HepG2 (cell line): ENCODE results near the gene APOA1. TPM values are rescaled to one million over a fixed set of nuclear protein-coding genes. Genes with fewer than 3 reads are reported as not detected.
A peak's percentile ranks its signal among the peaks of the same experiment; 100 is the strongest.

Experiments used
- ADNP ChIP-seq: sonication (generic); formaldehyde crosslinking; IDR thresholded peaks from 2 replicates; pipeline ENCODE4 v1.4.0; 2020; ENCODE audit warnings: missing genetic modification reagents
- ATF6 ChIP-seq: sonication (generic); formaldehyde crosslinking; conservative IDR thresholded peaks from 2 replicates; pipeline ENCODE4 v1.4.0; 2020; ENCODE audit warnings: missing genetic modification reagents
- E2F2 ChIP-seq: sonication (generic); formaldehyde crosslinking; IDR thresholded peaks from 2 replicates; pipeline ENCODE4 v1.4.0; 2020; ENCODE audit warnings: missing genetic modification reagents, borderline replicate concordance
- ERF ChIP-seq: IDR thresholded peaks from 2 replicates; pipeline ENCODE4 v1.6.1; 2018; ENCODE audit warnings: missing biosample characterization, missing genetic modification reagents
- HDAC2 ChIP-seq: sonication (generic); formaldehyde crosslinking; IDR thresholded peaks from 2 replicates; pipeline ENCODE4 v1.4.0; 2020; ENCODE audit warnings: missing genetic modification reagents
- HNRNPH1 ChIP-seq: fragments of 200-400 bp; formaldehyde crosslinking; optimal IDR thresholded peaks from 2 replicates; pipeline ENCODE3; 2017; ENCODE audit warnings: mild to moderate bottlenecking, low read depth, low read length
- KLF16 ChIP-seq, 2 experiments: sonication (generic) in 1 of 2; formaldehyde crosslinking in 1 of 2; IDR thresholded peaks; 2 replicates each; pipeline versions ENCODE4 v1.6.1 to v1.8.0; 2016 to 2023; ENCODE audit warnings: missing genetic modification reagents in 2 of 2, missing compliant biosample characterization in 1 of 2
- NR2C2 ChIP-seq: sonication (generic); formaldehyde crosslinking; IDR thresholded peaks from 2 replicates; pipeline ENCODE4 v1.4.0; 2020; ENCODE audit warnings: missing genetic modification reagents, mild to moderate bottlenecking, moderate library complexity, borderline replicate concordance
- SALL2 ChIP-seq: sonication (generic); formaldehyde crosslinking; IDR thresholded peaks from 2 replicates; pipeline ENCODE4 v1.8.1; 2023; ENCODE audit warnings: mild to moderate bottlenecking, missing genetic modification reagents, inconsistent platforms
- SATB2 ChIP-seq: sonication (generic); formaldehyde crosslinking; IDR thresholded peaks from 2 replicates; pipeline ENCODE4 v1.5.0; 2020; ENCODE audit warnings: missing genetic modification reagents
- TAF1 ChIP-seq: sonication (generic); formaldehyde crosslinking; IDR thresholded peaks from 2 replicates; pipeline ENCODE4 v1.4.0; 2020; ENCODE audit warnings: missing genetic modification reagents
- TFDP2 ChIP-seq: sonication (generic); formaldehyde crosslinking; IDR thresholded peaks from 2 replicates; pipeline ENCODE4 v1.4.0; 2020; ENCODE audit warnings: missing genetic modification reagents
- ZBTB25 ChIP-seq: IDR thresholded peaks from 2 replicates; pipeline ENCODE4 v1.6.1; 2018; ENCODE audit warnings: missing genetic modification reagents
- ZNF263 ChIP-seq: sonication (generic); formaldehyde crosslinking; IDR thresholded peaks from 2 replicates; pipeline ENCODE4 v1.4.0; 2020; ENCODE audit warnings: missing genetic modification reagents
- ZNF3 ChIP-seq: IDR thresholded peaks from 2 replicates; pipeline ENCODE4 v1.7.0; 2017; ENCODE audit warnings: inconsistent platforms
- ZNF451 ChIP-seq: sonication (generic); formaldehyde crosslinking; IDR thresholded peaks from 2 replicates; pipeline ENCODE4 v1.5.0; 2020; ENCODE audit warnings: mild to moderate bottlenecking, missing genetic modification reagents
- ZNF562 ChIP-seq: sonication (generic); formaldehyde crosslinking; IDR thresholded peaks from 2 replicates; pipeline ENCODE4 v1.8.0; 2022; ENCODE audit warnings: missing genetic modification reagents, borderline replicate concordance
- ZNF576 ChIP-seq: sonication (generic); formaldehyde crosslinking; IDR thresholded peaks from 2 replicates; pipeline ENCODE4 v1.4.0; 2020; ENCODE audit warnings: mild to moderate bottlenecking, missing genetic modification reagents
- ZNF614 ChIP-seq: IDR thresholded peaks from 2 replicates; pipeline ENCODE4 v1.6.1; 2018; ENCODE audit warnings: missing biosample characterization, missing genetic modification reagents, inconsistent platforms, borderline replicate concordance
- ZNF672 ChIP-seq: sonication (generic); formaldehyde crosslinking; IDR thresholded peaks from 2 replicates; pipeline ENCODE4 v1.8.1; 2022; ENCODE audit warnings: missing genetic modification reagents
- ZNF7 ChIP-seq: IDR thresholded peaks from 2 replicates; pipeline ENCODE4 v1.6.1; 2016; ENCODE audit warnings: missing biosample characterization, missing genetic modification reagents
- ZNF800 ChIP-seq: sonication (generic); formaldehyde crosslinking; IDR thresholded peaks from 2 replicates; pipeline ENCODE4 v1.4.0; 2020; ENCODE audit warnings: missing genetic modification reagents
- polyA plus RNA-seq, 8 experiments: library from polyadenylated mRNA; depleted of rRNA in 3 of 8; stranded (reverse) in 7 of 8; unstranded in 1 of 8; fragments of >200 nt; fragmentation: Illumina TruSeq in 4 of 8; extraction: Trizol in 4 of 8; gene quantifications; 2 replicates each; pipeline versions ENCODE4 v1.2.1 to v1.2.3, GENCODE V29; 2011 to 2016; ENCODE audit warnings: low read depth in 4 of 8, missing spikeins in 1 of 8, mixed read lengths in 1 of 8; ENCODE audit not compliant: insufficient read depth in 1 of 8
- total RNA-seq, 5 experiments: library from RNA; depleted of rRNA; stranded (reverse); fragments of >200 nt; fragmentation: Illumina TruSeq; extraction: Trizol; gene quantifications; 2 replicates each; pipeline ENCODE4 v1.2.3, GENCODE V29; 2016; ENCODE audit warnings: low read depth in 1 of 5

APOA1 gene
- total and polyA plus RNA-seq, 2 of the 13 experiments (the other 11 are each of a cell fraction or from before 2014, with no cell fraction given) = 1,973 to 5,485 TPM

GRCh38 chr11:116832350-116833290 is 4.8 kb downstream of the APOA1 start (continued):
- peak in 1 of 2 experiments; percentile 92; a peak in 2 of 4 replicates for TF ChIP-seq KLF16 (CRISPR knock-in tag; IDR thresholded peaks at IDR 0.05)
- TF ChIP-seq SALL2 (CRISPR knock-in tag) = peak; percentile 74; the same call in 1 of the 2 replicates
- no peak for TF ChIP-seq ZNF3 (CRISPR knock-in tag)
- peak; percentile 98 for TF ChIP-seq NR2C2 (CRISPR knock-in tag)
- no peak for TF ChIP-seq ZNF576 (CRISPR knock-in tag)
- peak; percentile 96 for TF ChIP-seq ZBTB25 (CRISPR knock-in tag)
- peak; percentile 100 for TF ChIP-seq HDAC2 (CRISPR knock-in tag)
- no peak for TF ChIP-seq ADNP
- TF ChIP-seq ZNF800 (CRISPR knock-in tag) = peak; percentile 71; the same call in 1 of the 2 replicates
- peak; percentile 95 for TF ChIP-seq ERF (CRISPR knock-in tag)
- peak; percentile 96 for TF ChIP-seq ZNF614 (CRISPR knock-in tag)
- TF ChIP-seq HNRNPH1 = no peak
- peak; percentile 78; the same call in 1 of the 2 replicates for TF ChIP-seq ZNF451 (CRISPR knock-in tag)
- TF ChIP-seq TAF1 = peak; percentile 46; the same call in 1 of the 2 replicates
- TF ChIP-seq E2F2 = peak; percentile 61; the same call in 1 of the 2 replicates
- no peak for TF ChIP-seq ATF6 (CRISPR knock-in tag)
- TF ChIP-seq SATB2 = 0 out of 2 replicates have a peak, but pooled peaks have one; percentile 61
- TF ChIP-seq TFDP2 = 0 out of 2 replicates have a peak, but pooled peaks have one; percentile 19
- TF ChIP-seq ZNF562 = no peak
- no peak for TF ChIP-seq ZNF7 (CRISPR knock-in tag)
- peak; percentile 79 for TF ChIP-seq ZNF263
- 0 out of 2 replicates have a peak, but pooled peaks have one; percentile 61 for TF ChIP-seq ZNF672 (CRISPR knock-in tag)
